A549 treated with AZD9567 at 1 μM for 4 hours (cell line): ENCODE measurements around the gene BEAN1. TPM values are rescaled to one million over a fixed set of nuclear protein-coding genes. Genes with fewer than 3 reads are reported as not detected.

Source experiments
- total RNA-seq: library from RNA; stranded (reverse); fragments of 200-300 nt; extraction: Qiagen RNA extraction; gene quantifications from 5 replicates; pipeline ENCODE4 v1.2.3, GENCODE V29; 2022; ENCODE audit not compliant: insufficient read depth

BEAN1 gene, protein sequence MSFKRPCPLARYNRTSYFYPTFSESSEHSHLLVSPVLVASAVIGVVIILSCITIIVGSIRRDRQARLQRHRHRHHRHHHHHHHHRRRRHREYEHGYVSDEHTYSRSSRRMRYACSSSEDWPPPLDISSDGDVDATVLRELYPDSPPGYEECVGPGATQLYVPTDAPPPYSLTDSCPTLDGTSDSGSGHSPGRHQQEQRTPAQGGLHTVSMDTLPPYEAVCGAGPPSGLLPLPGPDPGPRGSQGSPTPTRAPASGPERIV
- total RNA-seq: 1.4 to 4.8 TPM (median 4.2 TPM) in 5 replicates

DNA sequence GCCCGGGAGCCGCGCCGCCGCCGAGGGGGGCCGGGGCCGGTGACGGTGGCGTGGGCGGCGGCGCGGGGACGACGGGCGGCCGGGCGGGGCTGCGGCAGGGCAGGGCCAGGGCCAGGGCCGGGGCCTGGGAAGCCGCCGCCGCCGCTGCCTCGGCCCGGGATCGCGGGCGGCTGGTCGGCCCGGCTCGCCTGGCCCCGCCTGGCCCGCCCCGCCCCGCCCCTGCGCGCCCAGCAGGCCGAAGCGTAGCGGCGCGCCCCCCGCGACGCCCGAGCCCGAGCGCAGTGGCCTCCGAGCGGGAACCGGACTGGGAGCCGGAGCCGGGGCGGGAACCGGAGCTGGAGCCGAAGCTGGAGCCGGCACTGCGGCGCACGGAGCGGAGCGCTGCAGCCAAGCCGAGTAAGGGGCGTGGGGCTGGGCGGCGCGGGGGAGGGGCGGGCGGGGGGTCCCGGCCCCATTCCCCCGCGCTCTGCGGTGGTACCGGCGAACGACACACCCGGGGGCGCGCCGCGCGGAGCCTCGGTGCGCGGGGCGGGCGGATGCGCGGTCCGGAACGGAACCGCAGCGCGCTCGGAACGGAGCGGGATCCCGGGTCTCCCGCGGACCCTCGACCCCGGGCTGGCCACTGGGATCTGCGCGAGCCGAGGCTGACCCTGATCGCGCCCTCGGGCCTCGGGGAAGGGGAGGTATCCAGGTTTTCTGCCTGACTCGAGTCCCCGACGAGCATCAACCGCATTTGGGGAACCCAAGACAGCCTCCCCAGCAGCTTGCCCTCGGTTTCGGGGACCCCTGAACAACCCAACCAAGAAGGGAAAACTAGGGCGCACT is at the start of gene BEAN1:
Gene BEAN1, plus strand, starts transcription at position 260 of the 825 bp plus-strand sequence. CDS start 10,382 bp downstream, outside the sequence.

Other genes starting within 250 kb of the BEAN1 start
- gene CDH5, start 60.6 kb upstream of the BEAN1 start, total RNA-seq: 0.09 to 0.15 TPM (median 0.14 TPM) in 4 of 5 replicates, not detected in the other
- gene TK2, start 122.8 kb downstream of the BEAN1 start, total RNA-seq: 16.2 to 29.0 TPM (median 16.9 TPM) in 5 replicates
- gene CKLF, start 125.3 kb downstream of the BEAN1 start, total RNA-seq: 54.6 to 71.3 TPM (median 64.6 TPM) in 5 replicates
- gene CMTM1, start 139.1 kb downstream of the BEAN1 start, total RNA-seq: 0.83 to 2.5 TPM (median 1.1 TPM) in 5 replicates
- 0.17 TPM in 1 of 5 replicates, not detected in the others for gene CMTM2, start 152.2 kb downstream of the BEAN1 start, total RNA-seq
- gene CMTM3, start 177.4 kb downstream of the BEAN1 start, total RNA-seq: 77.5 to 85.9 TPM (median 81.5 TPM) in 5 replicates